HG02588 (cell line): ENCODE data around the gene ICE1.
"Not testable (repeated sequence)": the region's sequence is repeated elsewhere in the genome, so short reads cannot be mapped to it uniquely, and the experiment has no call there.

ENCODE experiments used
- ATAC-seq: cut with Tn5 transposase; IDR thresholded peaks from one replicate; pipeline ENCODE4 v1.9.1; 2021; ENCODE audit warnings: mild to moderate bottlenecking, moderate library complexity; ENCODE audit not compliant: unreplicated experiment

Gene ICE1

GRCh38 chr5:5403741-5404140 lies 18.7 kb upstream of the ICE1 start:
- ATAC-seq, result no peak

GRCh38 chr5:5404381-5404780 lies 18.1 kb upstream of the ICE1 start:
- no peak for ATAC-seq

- no peak for ATAC-seq
These were observed 17.0 kb upstream of the ICE1 start for GRCh38 chr5:5405441-5405840.

GRCh38 chr5:5407924-5408323 lies 14.6 kb upstream of the ICE1 start:
- no peak for ATAC-seq

GRCh38 chr5:5409151-5409810 lies 13.2 kb upstream of the ICE1 start:
- ATAC-seq, result no peak

- ATAC-seq, result not testable (repeated sequence)
These were observed 8.6 kb upstream of the ICE1 start for GRCh38 chr5:5413856-5414255.

- ATAC-seq, result no peak
These were observed 7.5 kb upstream of the ICE1 start for GRCh38 chr5:5414999-5415398.

GRCh38 chr5:5416733-5417132 lies 5.7 kb upstream of the ICE1 start:
- ATAC-seq, result no peak

- ATAC-seq, result no peak
These were observed 4.5 kb upstream of the ICE1 start for GRCh38 chr5:5418006-5418405.

GRCh38 chr5:5418764-5419163 lies 3.7 kb upstream of the ICE1 start:
- ATAC-seq, result no peak

GRCh38 chr5:5419291-5420210 lies 2.9 kb upstream of the ICE1 start:
- no peak for ATAC-seq

GRCh38 chr5:5420251-5420650 lies 2.2 kb upstream of the ICE1 start:
- ATAC-seq, result no peak

- peak; percentile 5 for ATAC-seq
These were observed 1.1 kb upstream of the ICE1 start for GRCh38 chr5:5421149-5421960.

GRCh38 chr5:5422819-5423515 lies 490 bp downstream of the ICE1 start:
- peak; percentile 24 for ATAC-seq

GRCh38 chr5:5423586-5423985 lies 1.1 kb downstream of the ICE1 start:
- ATAC-seq, result no peak

- ATAC-seq, result no peak
These were observed 2.3 kb downstream of the ICE1 start for GRCh38 chr5:5424736-5425135.

GRCh38 chr5:5430136-5430535 lies 7.7 kb downstream of the ICE1 start:
- no peak for ATAC-seq

GRCh38 chr5:5432020-5432707 lies 9.7 kb downstream of the ICE1 start:
- ATAC-seq, result no peak

GRCh38 chr5:5436203-5436760 lies 13.8 kb downstream of the ICE1 start:
- ATAC-seq, result no peak
